ENCODE data around the gene FAM89A. TPM values are rescaled to one million over a fixed set of nuclear protein-coding genes. Genes with fewer than 3 reads are reported as not detected.

The FAM89A gene
- total RNA-seq, 1 experiment from 2014 or later = 23.6 TPM

DNA sequence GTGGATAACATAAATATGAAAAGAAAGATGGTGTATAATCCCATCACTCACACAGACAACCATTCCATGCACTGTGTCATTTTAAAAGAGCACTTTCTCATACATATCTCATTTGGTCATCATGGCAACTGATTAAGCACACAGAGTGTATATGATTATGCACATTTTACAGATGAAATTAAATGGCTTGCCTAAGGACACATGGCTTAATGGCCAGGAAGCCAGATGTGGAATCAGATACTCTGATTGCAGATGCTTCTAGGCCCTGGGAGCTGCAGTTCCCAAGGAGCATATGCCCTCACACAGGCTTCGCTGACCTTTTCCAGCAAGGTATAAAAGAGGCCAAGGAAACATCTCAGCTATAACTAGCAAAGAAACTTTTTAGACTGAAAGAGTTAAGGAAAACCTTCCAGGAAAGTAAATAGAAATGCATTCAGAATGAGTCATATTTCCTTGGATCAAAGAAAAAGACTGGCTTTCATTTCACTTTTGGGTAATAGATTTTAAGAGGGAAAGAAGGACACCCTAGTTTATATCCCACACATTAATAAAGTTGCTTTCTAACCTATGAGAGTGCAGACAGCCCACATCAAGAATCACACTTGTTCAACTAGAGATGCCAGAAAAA lies 19.6 kb upstream of the FAM89A start:
- ATAC-seq = peak; percentile 46

More for the DNA sequence above, 19.6 kb upstream of the FAM89A start:
- Histone ChIP-seq H2AFZ (ENCODE audit: low read depth, low read length, poor library complexity, severe bottlenecking) (peak overlapping the region; percentile 19), H3K4me2 (ENCODE audit: low read length) (peak overlapping the region; percentile 45), H3K9me3 (ENCODE audit: control insufficient read depth in 1 of 2, insufficient read depth in 1 of 2, low read depth in 1 of 2, low read length in 2 of 2) (no peaks in the 10 kb centered on the region), H3K9ac (ENCODE audit: low read length) (no peak overlapping the region), H3K9me2 (ENCODE audit: insufficient read depth) (no peaks in the 10 kb centered on the region), H3K36me3 (ENCODE audit: control insufficient read depth in 1 of 2, insufficient read depth in 2 of 2, low read length in 2 of 2) (no peaks in the 10 kb centered on the region), H3K79me2 (ENCODE audit: insufficient read depth, low read length) (no peaks in the 10 kb centered on the region), H3K4me1 (ENCODE audit: control insufficient read depth in 1 of 2, insufficient read depth in 2 of 2, low read length in 2 of 2) (peaks cover 9 to 42% of the 10 kb centered on the region in 2 experiments; a peak in 3 of 4 replicates), H4K20me1 (ENCODE audit: insufficient read depth) (no peaks in the 10 kb centered on the region), H3K4me3 (replicated peaks in 1 of 2; ENCODE audit: low read depth in 1 of 2, low read length in 2 of 2) (no peak overlapping the region), H3K27me3 (ENCODE audit: insufficient read depth, low read length) (no peaks in the 10 kb centered on the region), H3K27ac (ENCODE audit: low read depth, low read length) (no peak overlapping the region)
- no peak for TF ChIP-seq EZH2 (IDR thresholded peaks at IDR 0.05)
- TF ChIP-seq, protein P1, sequence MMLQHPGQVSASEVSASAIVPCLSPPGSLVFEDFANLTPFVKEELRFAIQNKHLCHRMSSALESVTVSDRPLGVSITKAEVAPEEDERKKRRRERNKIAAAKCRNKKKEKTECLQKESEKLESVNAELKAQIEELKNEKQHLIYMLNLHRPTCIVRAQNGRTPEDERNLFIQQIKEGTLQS (IDR thresholded peaks at IDR 0.05) = no peak
- peak; percentile 33 for TF ChIP-seq TCF7L2 (IDR thresholded peaks at IDR 0.05; ENCODE audit: borderline replicate concordance, extremely low read depth, insufficient read depth, insufficient read length)
- TF ChIP-seq ZNF274 (IDR thresholded peaks at IDR 0.05; ENCODE audit: low read depth, low read length) = no peak
- peak; percentile 42 for TF ChIP-seq JUND (IDR thresholded peaks at IDR 0.05)
- TF ChIP-seq FOSL1 (IDR thresholded peaks at IDR 0.05; ENCODE audit: low read depth) = peak; percentile 50; the same call in 1 of the 2 replicates
- no peak for TF ChIP-seq ELF1 (IDR thresholded peaks at IDR 0.05; ENCODE audit: borderline replicate concordance, low read depth)
- TF ChIP-seq, protein P2, sequence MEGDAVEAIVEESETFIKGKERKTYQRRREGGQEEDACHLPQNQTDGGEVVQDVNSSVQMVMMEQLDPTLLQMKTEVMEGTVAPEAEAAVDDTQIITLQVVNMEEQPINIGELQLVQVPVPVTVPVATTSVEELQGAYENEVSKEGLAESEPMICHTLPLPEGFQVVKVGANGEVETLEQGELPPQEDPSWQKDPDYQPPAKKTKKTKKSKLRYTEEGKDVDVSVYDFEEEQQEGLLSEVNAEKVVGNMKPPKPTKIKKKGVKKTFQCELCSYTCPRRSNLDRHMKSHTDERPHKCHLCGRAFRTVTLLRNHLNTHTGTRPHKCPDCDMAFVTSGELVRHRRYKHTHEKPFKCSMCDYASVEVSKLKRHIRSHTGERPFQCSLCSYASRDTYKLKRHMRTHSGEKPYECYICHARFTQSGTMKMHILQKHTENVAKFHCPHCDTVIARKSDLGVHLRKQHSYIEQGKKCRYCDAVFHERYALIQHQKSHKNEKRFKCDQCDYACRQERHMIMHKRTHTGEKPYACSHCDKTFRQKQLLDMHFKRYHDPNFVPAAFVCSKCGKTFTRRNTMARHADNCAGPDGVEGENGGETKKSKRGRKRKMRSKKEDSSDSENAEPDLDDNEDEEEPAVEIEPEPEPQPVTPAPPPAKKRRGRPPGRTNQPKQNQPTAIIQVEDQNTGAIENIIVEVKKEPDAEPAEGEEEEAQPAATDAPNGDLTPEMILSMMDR (IDR thresholded peaks at IDR 0.05 in 2 of 3, conservative IDR thresholded peaks at IDR 0.05 in 1 of 3; ENCODE audit: borderline replicate concordance in 1 of 3, insufficient read depth in 1 of 3, low read depth in 2 of 3, low read length in 2 of 3) = no peak
- TF ChIP-seq EGR1 (IDR thresholded peaks at IDR 0.05; ENCODE audit: low read depth) = no peak
- TF ChIP-seq, protein P3, sequence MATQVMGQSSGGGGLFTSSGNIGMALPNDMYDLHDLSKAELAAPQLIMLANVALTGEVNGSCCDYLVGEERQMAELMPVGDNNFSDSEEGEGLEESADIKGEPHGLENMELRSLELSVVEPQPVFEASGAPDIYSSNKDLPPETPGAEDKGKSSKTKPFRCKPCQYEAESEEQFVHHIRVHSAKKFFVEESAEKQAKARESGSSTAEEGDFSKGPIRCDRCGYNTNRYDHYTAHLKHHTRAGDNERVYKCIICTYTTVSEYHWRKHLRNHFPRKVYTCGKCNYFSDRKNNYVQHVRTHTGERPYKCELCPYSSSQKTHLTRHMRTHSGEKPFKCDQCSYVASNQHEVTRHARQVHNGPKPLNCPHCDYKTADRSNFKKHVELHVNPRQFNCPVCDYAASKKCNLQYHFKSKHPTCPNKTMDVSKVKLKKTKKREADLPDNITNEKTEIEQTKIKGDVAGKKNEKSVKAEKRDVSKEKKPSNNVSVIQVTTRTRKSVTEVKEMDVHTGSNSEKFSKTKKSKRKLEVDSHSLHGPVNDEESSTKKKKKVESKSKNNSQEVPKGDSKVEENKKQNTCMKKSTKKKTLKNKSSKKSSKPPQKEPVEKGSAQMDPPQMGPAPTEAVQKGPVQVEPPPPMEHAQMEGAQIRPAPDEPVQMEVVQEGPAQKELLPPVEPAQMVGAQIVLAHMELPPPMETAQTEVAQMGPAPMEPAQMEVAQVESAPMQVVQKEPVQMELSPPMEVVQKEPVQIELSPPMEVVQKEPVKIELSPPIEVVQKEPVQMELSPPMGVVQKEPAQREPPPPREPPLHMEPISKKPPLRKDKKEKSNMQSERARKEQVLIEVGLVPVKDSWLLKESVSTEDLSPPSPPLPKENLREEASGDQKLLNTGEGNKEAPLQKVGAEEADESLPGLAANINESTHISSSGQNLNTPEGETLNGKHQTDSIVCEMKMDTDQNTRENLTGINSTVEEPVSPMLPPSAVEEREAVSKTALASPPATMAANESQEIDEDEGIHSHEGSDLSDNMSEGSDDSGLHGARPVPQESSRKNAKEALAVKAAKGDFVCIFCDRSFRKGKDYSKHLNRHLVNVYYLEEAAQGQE (IDR thresholded peaks at IDR 0.05; ENCODE audit: low read depth) = no peak
- TF ChIP-seq, protein P4, sequence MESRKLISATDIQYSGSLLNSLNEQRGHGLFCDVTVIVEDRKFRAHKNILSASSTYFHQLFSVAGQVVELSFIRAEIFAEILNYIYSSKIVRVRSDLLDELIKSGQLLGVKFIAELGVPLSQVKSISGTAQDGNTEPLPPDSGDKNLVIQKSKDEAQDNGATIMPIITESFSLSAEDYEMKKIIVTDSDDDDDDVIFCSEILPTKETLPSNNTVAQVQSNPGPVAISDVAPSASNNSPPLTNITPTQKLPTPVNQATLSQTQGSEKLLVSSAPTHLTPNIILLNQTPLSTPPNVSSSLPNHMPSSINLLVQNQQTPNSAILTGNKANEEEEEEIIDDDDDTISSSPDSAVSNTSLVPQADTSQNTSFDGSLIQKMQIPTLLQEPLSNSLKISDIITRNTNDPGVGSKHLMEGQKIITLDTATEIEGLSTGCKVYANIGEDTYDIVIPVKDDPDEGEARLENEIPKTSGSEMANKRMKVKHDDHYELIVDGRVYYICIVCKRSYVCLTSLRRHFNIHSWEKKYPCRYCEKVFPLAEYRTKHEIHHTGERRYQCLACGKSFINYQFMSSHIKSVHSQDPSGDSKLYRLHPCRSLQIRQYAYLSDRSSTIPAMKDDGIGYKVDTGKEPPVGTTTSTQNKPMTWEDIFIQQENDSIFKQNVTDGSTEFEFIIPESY (IDR thresholded peaks at IDR 0.05; ENCODE audit: extremely low read depth, insufficient replicate concordance, low read length) = no peak
- no peak for TF ChIP-seq ZFX (IDR thresholded peaks at IDR 0.05)
- TF ChIP-seq, protein P5, sequence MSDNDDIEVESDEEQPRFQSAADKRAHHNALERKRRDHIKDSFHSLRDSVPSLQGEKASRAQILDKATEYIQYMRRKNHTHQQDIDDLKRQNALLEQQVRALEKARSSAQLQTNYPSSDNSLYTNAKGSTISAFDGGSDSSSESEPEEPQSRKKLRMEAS (IDR thresholded peaks at IDR 0.05) = no peak
- no peak; the same call in 1 of the 2 replicates for TF ChIP-seq SP1 (IDR thresholded peaks at IDR 0.05; ENCODE audit: low read depth)
- TF ChIP-seq EZH2phosphoT487 (IDR thresholded peaks at IDR 0.05; ENCODE audit: borderline replicate concordance) = no peak
- TF ChIP-seq CEBPB (IDR thresholded peaks at IDR 0.05; ENCODE audit: low read depth) = no peak
- TF ChIP-seq RAD21 (IDR thresholded peaks at IDR 0.05; ENCODE audit: low read depth) = no peak
- TF ChIP-seq SRF (IDR thresholded peaks at IDR 0.05; ENCODE audit: low read depth) = no peak
- no TSS peak for BruUV-seq (replicated peaks)
- CTCF ChIA-PET = no interaction called here
- POLR2A ChIA-PET = no interaction called here
- RAD21 ChIA-PET (ENCODE audit: low non-redundant PET in 1 of 2, low total read pairs in 2 of 2, uncharacterized antibody in 2 of 2, unreplicated experiment in 2 of 2) = no interaction called here
- intact Hi-C loops (cut with micrococcal nuclease) = no loop called here
- no peak for DNase-seq (ENCODE audit: low read depth, low spot score)

Measured in HCT116 (cell line).